HCT116 (cell line): ENCODE data around the gene SDCCAG8. TPM values are rescaled to one million over a fixed set of nuclear protein-coding genes. Genes with fewer than 3 reads are reported as not detected.

Source experiments
- ATAC-seq: fragments of 200-7000 bp; cut with Tn5 transposase; 2 replicates; pipeline ENCODE4 v1.9.1; 2020; ENCODE audit warnings: mild to moderate bottlenecking, moderate library complexity
- BruUV-seq: library from RNA; stranded (reverse); fragments of 400-500 nt; replicated peaks from 2 replicates; lab custom pipeline; 2021; lab: Mats Ljungman, UMichigan
- CTCF ChIA-PET: fragments of 300-600 bp; sonication (Branson Sonifier 250); formaldehyde crosslinking; loops from one replicate; lab custom pipeline; 2021; ENCODE audit warnings: antibody characterized with exemption; lab: Charles Lee
- POLR2A ChIA-PET: fragments of 300-600, 350-600 bp; sonication (Branson Sonifier 250); formaldehyde crosslinking; loops from one replicate; lab custom pipeline; 2021; ENCODE audit warnings: antibody characterized with exemption; lab: Charles Lee
- RAD21 ChIA-PET, 2 experiments: fragments of 300-600 bp; sonication (Branson Sonifier 250); formaldehyde crosslinking; loops; one replicate each; lab custom pipeline; 2023; ENCODE audit warnings: low total read pairs in 2 of 2; ENCODE audit not compliant: uncharacterized antibody in 2 of 2, unreplicated experiment in 2 of 2, low non-redundant PET in 1 of 2; lab: Charles Lee
- DNase-seq: peaks from one replicate; pipeline ENCODE4 v3.0.0-alpha.2; 2010; ENCODE audit warnings: low read depth, low spot score
- H2AFZ ChIP-seq: fragments of 200-600 bp; shearing (Covaris generic), sonication (generic); 2 replicates; pipeline ENCODE4 v1.6.1; 2017; ENCODE audit warnings: low read depth, mixed run types, mixed read lengths, antibody characterized with exemption, low read length; ENCODE audit not compliant: poor library complexity, severe bottlenecking
- H3K27ac ChIP-seq: 2 replicates; pipeline ENCODE4 v1.5.1; 2012; ENCODE audit warnings: low read depth, low read length
- H3K27me3 ChIP-seq: fragments of 200-600 bp; sonication (generic); 2 replicates; pipeline ENCODE4 v1.6.1; 2016; ENCODE audit warnings: mixed run types, low read length, mixed read lengths; ENCODE audit not compliant: insufficient read depth
- H3K36me3 ChIP-seq, 2 experiments: fragments of 200-500 bp in 1 of 2; fragments of 200-600 bp in 1 of 2; sonication (Bioruptor generic) in 1 of 2; sonication (generic) in 1 of 2; 2 replicates each; pipeline versions ENCODE4 v1.5.1 to v1.6.1; 2014 to 2016; ENCODE audit warnings: low read length in 2 of 2, inconsistent platforms in 1 of 2, mixed read lengths in 1 of 2, mixed run types in 1 of 2; ENCODE audit not compliant: insufficient read depth in 2 of 2, control insufficient read depth in 1 of 2
- H3K4me1 ChIP-seq, 2 experiments: fragments of 200-600 bp in 1 of 2; sonication (generic) in 1 of 2; 2 replicates each; pipeline versions ENCODE4 v1.5.1 to v1.6.1; 2012 to 2017; ENCODE audit warnings: low read length in 2 of 2, inconsistent platforms in 1 of 2, mild to moderate bottlenecking in 1 of 2, mixed read lengths in 1 of 2, mixed run types in 1 of 2, moderate library complexity in 1 of 2; ENCODE audit not compliant: insufficient read depth in 2 of 2, control insufficient read depth in 1 of 2
- H3K4me2 ChIP-seq: fragments of 200-600 bp; sonication (generic); 2 replicates; pipeline ENCODE4 v1.6.1; 2017; ENCODE audit warnings: mixed run types, low read length, mixed read lengths
- H3K4me3 ChIP-seq, 2 experiments: fragments of 200-600 bp in 1 of 2; sonication (generic) in 1 of 2; replicated peaks in 1 of 2; 2 replicates each; pipeline ENCODE4 v1.5.1; 2011 to 2016; ENCODE audit warnings: low read length in 2 of 2, control low read depth in 1 of 2, low read depth in 1 of 2, mild to moderate bottlenecking in 1 of 2, mixed read lengths in 1 of 2, mixed run types in 1 of 2
- H3K79me2 ChIP-seq: fragments of 200-600 bp; sonication (generic); 2 replicates; pipeline ENCODE4 v1.6.1; 2017; ENCODE audit warnings: mild to moderate bottlenecking, mixed run types, low read length, moderate library complexity, mixed read lengths; ENCODE audit not compliant: insufficient read depth
- H3K9ac ChIP-seq: fragments of 200-600 bp; sonication (generic); 2 replicates; pipeline ENCODE4 v1.6.1; 2016; ENCODE audit warnings: low read length, mixed read lengths
- H3K9me2 ChIP-seq: fragments of 200-600 bp; sonication (generic), shearing (Covaris generic); 2 replicates; pipeline ENCODE4 v1.6.1; 2017; ENCODE audit warnings: mixed run types, mild to moderate bottlenecking, moderate library complexity; ENCODE audit not compliant: insufficient read depth
- H3K9me3 ChIP-seq, 2 experiments: fragments of 200-500 bp in 1 of 2; fragments of 200-600 bp in 1 of 2; sonication (Bioruptor generic) in 1 of 2; sonication (generic) in 1 of 2; 2 replicates each; pipeline ENCODE4 v1.6.1; 2014 to 2017; ENCODE audit warnings: low read length in 2 of 2, mixed read lengths in 2 of 2, inconsistent platforms in 1 of 2, low read depth in 1 of 2, mild to moderate bottlenecking in 1 of 2, mixed run types in 1 of 2, moderate library complexity in 1 of 2; ENCODE audit not compliant: control insufficient read depth in 1 of 2, insufficient read depth in 1 of 2
- H4K20me1 ChIP-seq: fragments of 200-600 bp; sonication (generic), shearing (Covaris generic); 2 replicates; pipeline ENCODE4 v1.6.1; 2017; ENCODE audit warnings: mixed run types, mild to moderate bottlenecking, moderate library complexity; ENCODE audit not compliant: insufficient read depth
- CEBPB ChIP-seq: IDR thresholded peaks from 2 replicates; pipeline ENCODE4 v1.6.1; 2012; ENCODE audit warnings: low read depth
- ELF1 ChIP-seq: IDR thresholded peaks from 2 replicates; pipeline ENCODE4 v1.6.1; 2012; ENCODE audit warnings: low read depth, borderline replicate concordance
- EZH2phosphoT487 ChIP-seq: fragments of 200-600 bp; IDR thresholded peaks from 2 replicates; pipeline ENCODE4 v1.6.1; 2018; ENCODE audit warnings: antibody characterized with exemption, borderline replicate concordance
- SIN3A ChIP-seq: IDR thresholded peaks from 2 replicates; pipeline ENCODE4 v1.6.1; 2012; ENCODE audit warnings: low read depth
- intact Hi-C: fragments of 100-400 bp; cut with micrococcal nuclease; formaldehyde crosslinking; loops from 2 replicates; pipeline ENCODE4 v1.10.0; 2022
- total RNA-seq: library from RNA; stranded (reverse); gene quantifications from one replicate; pipeline ENCODE4 v1.2.1, GENCODE V29; 2021; ENCODE audit not compliant: unreplicated experiment
- TF ChIP-seq, protein P1 (sequence below): IDR thresholded peaks from 2 replicates; pipeline ENCODE4 v1.6.1; 2011; ENCODE audit warnings: mild to moderate bottlenecking, low read length, moderate library complexity; ENCODE audit not compliant: insufficient replicate concordance; ENCODE audit errors: extremely low read depth
- TF ChIP-seq, protein P2 (sequence below), 3 experiments: fragments of 200-600 bp in 1 of 3; sonication (generic) in 1 of 3; IDR thresholded peaks in 2 of 3; conservative IDR thresholded peaks in 1 of 3; 2 replicates each; pipeline ENCODE4 v1.5.1; 2012 to 2017; ENCODE audit warnings: low read depth in 2 of 3, low read length in 2 of 3, antibody characterized with exemption in 1 of 3, borderline replicate concordance in 1 of 3, control low read depth in 1 of 3, mild to moderate bottlenecking in 1 of 3, mixed read lengths in 1 of 3, mixed run types in 1 of 3, moderate library complexity in 1 of 3; ENCODE audit not compliant: insufficient read depth in 1 of 3

SDCCAG8 gene
- total RNA-seq, 1 experiment from 2014 or later, result 38.2 TPM

DNA sequence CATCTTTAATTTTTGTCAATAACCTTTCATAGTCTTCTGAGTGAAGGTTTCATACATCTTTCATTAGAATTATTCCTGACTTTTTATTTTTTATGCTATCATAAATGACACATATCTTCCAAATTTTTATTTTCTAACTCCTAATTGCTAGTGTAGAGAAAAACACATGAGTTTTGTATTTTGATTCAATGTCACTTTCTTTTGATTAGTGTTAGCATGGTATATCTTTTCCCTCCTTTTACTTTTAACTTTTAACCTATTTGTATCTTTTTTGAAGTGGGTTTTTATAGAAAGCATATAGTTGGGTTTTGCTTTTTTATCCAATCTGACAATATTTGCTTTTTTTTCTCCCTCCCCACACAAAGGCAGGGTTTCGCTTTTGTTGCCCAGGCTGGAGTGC lies 43.2 kb downstream of the SDCCAG8 start:
- Histone ChIP-seq H3K27me3 (no peaks in the 10 kb centered on the region), H3K27ac (no peak overlapping the region), H3K79me2 (no peaks in the 10 kb centered on the region), H3K4me3 (no peak overlapping the region), H2AFZ (no peak overlapping the region), H4K20me1 (no peaks in the 10 kb centered on the region), H3K4me2 (no peak overlapping the region), H3K9me3 (no peaks in the 10 kb centered on the region), H3K4me1 (no peaks in the 10 kb centered on the region), H3K9me2 (no peaks in the 10 kb centered on the region), H3K36me3 (no peaks in the 10 kb centered on the region), H3K9ac (no peak overlapping the region)
- DNase-seq, result no peak
- ATAC-seq, result no peak
- ChIA-PET RAD21 (no interaction called here), POLR2A (no interaction called here), CTCF (no interaction called here)
- TF ChIP-seq EZH2phosphoT487 (no peak), SIN3A (no peak), ELF1 (no peak), CEBPB (no peak)
- TF ChIP-seq, protein P1, sequence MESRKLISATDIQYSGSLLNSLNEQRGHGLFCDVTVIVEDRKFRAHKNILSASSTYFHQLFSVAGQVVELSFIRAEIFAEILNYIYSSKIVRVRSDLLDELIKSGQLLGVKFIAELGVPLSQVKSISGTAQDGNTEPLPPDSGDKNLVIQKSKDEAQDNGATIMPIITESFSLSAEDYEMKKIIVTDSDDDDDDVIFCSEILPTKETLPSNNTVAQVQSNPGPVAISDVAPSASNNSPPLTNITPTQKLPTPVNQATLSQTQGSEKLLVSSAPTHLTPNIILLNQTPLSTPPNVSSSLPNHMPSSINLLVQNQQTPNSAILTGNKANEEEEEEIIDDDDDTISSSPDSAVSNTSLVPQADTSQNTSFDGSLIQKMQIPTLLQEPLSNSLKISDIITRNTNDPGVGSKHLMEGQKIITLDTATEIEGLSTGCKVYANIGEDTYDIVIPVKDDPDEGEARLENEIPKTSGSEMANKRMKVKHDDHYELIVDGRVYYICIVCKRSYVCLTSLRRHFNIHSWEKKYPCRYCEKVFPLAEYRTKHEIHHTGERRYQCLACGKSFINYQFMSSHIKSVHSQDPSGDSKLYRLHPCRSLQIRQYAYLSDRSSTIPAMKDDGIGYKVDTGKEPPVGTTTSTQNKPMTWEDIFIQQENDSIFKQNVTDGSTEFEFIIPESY, result no peak
- TF ChIP-seq, protein P2, sequence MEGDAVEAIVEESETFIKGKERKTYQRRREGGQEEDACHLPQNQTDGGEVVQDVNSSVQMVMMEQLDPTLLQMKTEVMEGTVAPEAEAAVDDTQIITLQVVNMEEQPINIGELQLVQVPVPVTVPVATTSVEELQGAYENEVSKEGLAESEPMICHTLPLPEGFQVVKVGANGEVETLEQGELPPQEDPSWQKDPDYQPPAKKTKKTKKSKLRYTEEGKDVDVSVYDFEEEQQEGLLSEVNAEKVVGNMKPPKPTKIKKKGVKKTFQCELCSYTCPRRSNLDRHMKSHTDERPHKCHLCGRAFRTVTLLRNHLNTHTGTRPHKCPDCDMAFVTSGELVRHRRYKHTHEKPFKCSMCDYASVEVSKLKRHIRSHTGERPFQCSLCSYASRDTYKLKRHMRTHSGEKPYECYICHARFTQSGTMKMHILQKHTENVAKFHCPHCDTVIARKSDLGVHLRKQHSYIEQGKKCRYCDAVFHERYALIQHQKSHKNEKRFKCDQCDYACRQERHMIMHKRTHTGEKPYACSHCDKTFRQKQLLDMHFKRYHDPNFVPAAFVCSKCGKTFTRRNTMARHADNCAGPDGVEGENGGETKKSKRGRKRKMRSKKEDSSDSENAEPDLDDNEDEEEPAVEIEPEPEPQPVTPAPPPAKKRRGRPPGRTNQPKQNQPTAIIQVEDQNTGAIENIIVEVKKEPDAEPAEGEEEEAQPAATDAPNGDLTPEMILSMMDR (IDR thresholded peaks at IDR 0.05 in 2 of 3, conservative IDR thresholded peaks at IDR 0.05 in 1 of 3; ENCODE audit: borderline replicate concordance in 1 of 3, insufficient read depth in 1 of 3, low read depth in 2 of 3, low read length in 2 of 3), result no peak
- intact Hi-C loops, result no loop called here
- BruUV-seq, result no TSS peak
